ENCODE measurements around the gene RHOF.
"Not testable (repeated sequence)": the region's sequence is repeated elsewhere in the genome, so short reads cannot be mapped to it uniquely, and the experiment has no call there.

The RHOF gene

GRCh38 chr12:121748218-121748570 is 45.3 kb downstream of the RHOF start:
- no peak for DNase-seq (ENCODE audit: low spot score)
- H3K27ac ChIP-seq, result peak overlapping the region; percentile 62
- no peak for TF ChIP-seq CTCF (conservative IDR thresholded peaks at IDR 0.05; ENCODE audit: low read depth)
- POLR2A ChIA-PET (ENCODE audit: low non-redundant PET), result no interaction called here
- CTCF ChIA-PET, result no interaction called here

GRCh38 chr12:121745545-121745944 is 47.9 kb downstream of the RHOF start:
- H3K27ac ChIP-seq; CTCF ChIA-PET; POLR2A ChIA-PET (ENCODE audit: low non-redundant PET); DNase-seq (ENCODE audit: low spot score): not testable (repeated sequence)

GRCh38 chr12:121741743-121742142 is 51.7 kb downstream of the RHOF start:
- no peak for DNase-seq (ENCODE audit: low spot score)
- no peak overlapping the region for H3K27ac ChIP-seq
- no peak for TF ChIP-seq CTCF (conservative IDR thresholded peaks at IDR 0.05; ENCODE audit: low read depth)
- CTCF ChIA-PET, result no interaction called here
- POLR2A ChIA-PET (ENCODE audit: low non-redundant PET), result no interaction called here

GRCh38 chr12:121740847-121741246 is 52.6 kb downstream of the RHOF start:
- POLR2A ChIA-PET (ENCODE audit: low non-redundant PET), result no interaction called here
- no peak overlapping the region for H3K27ac ChIP-seq
- CTCF ChIA-PET, result no interaction called here
- TF ChIP-seq CTCF (conservative IDR thresholded peaks at IDR 0.05; ENCODE audit: low read depth), result no peak
- DNase-seq (ENCODE audit: low spot score), result no peak

GRCh38 chr12:121738340-121738858 is 55.1 kb downstream of the RHOF start:
- H3K27ac ChIP-seq, result 0 out of 2 replicates have a peak overlapping the region, but pooled peaks have one; percentile 6
- no peak for TF ChIP-seq CTCF (conservative IDR thresholded peaks at IDR 0.05; ENCODE audit: low read depth)
- no peak for DNase-seq (ENCODE audit: low spot score)
- ChIA-PET POLR2A (ENCODE audit: low non-redundant PET) (interaction anchor here (0.7 kb wide), 1 partner anchor 716 kb away, joined by 8 read pairs; no protein-coding TSS in a partner anchor), CTCF (no interaction called here)

- ChIA-PET CTCF (no interaction called here), POLR2A (ENCODE audit: low non-redundant PET) (no interaction called here)
- DNase-seq (ENCODE audit: low spot score), result no peak
- H3K27ac ChIP-seq, result no peak overlapping the region
- TF ChIP-seq CTCF (conservative IDR thresholded peaks at IDR 0.05; ENCODE audit: low read depth), result no peak
Observed at GRCh38 chr12:121733849-121734248, 59.6 kb downstream of the RHOF start.

GRCh38 chr12:121731473-121731872 is 62.0 kb downstream of the RHOF start:
- CTCF ChIA-PET, result no interaction called here
- H3K27ac ChIP-seq, result no peak overlapping the region
- POLR2A ChIA-PET (ENCODE audit: low non-redundant PET), result no interaction called here
- TF ChIP-seq CTCF (conservative IDR thresholded peaks at IDR 0.05; ENCODE audit: low read depth), result no peak
- DNase-seq (ENCODE audit: low spot score), result no peak

Data from RWPE1 (cell line).